ENCODE data around the gene GPATCH8.

- TF ChIP-seq EP300 (IDR thresholded peaks at IDR 0.05) (no peak), CTCF (IDR thresholded peaks at IDR 0.05) (no peak)
These were observed 51.4 kb downstream of the GPATCH8 start for GRCh38 chr17:44451832-44452231.
